ENCODE results near the gene EXOC3L2. TPM values are rescaled to one million over a fixed set of nuclear protein-coding genes. Genes with fewer than 3 reads are reported as not detected.
"Not testable (repeated sequence)": the region's sequence is repeated elsewhere in the genome, so short reads cannot be mapped to it uniquely, and the experiment has no call there.

EXOC3L2 gene
- 10 to 100 TPM in 2 of 3 donors, 1 to 10 TPM in 1; 6.1 to 13.1 (median 12.3) TPM for polyA plus RNA-seq (ENCODE audit: insufficient read length in 3 of 3)
- long read RNA-seq, donor 1, partial matches to known transcripts: 0 of 5 reads
- long read RNA-seq, donor 1, other reads (novel, unspliced or antisense): 0 of 5 reads
- long read RNA-seq, donor 2, partial matches to known transcripts: 40 of 46 reads
- long read RNA-seq, donor 2, other reads (novel, unspliced or antisense): 5 of 46 reads
- long read RNA-seq, donor 3, partial matches to known transcripts: 0 of 1 reads
- long read RNA-seq, donor 3, other reads (novel, unspliced or antisense): 0 of 1 reads
- long read RNA-seq, donor 4, partial matches to known transcripts: 0 of 3 reads
- long read RNA-seq, donor 4, other reads (novel, unspliced or antisense): 0 of 3 reads
- long read RNA-seq, donor 5, transcript EXOC3L2-202 (12 exons, 2,964 nt): major isoform, 6 of 7 reads
- long read RNA-seq, donor 5, partial matches to known transcripts: 0 of 7 reads
- long read RNA-seq, donor 5, other reads (novel, unspliced or antisense): 0 of 7 reads
- long read RNA-seq, donor 6: 0 reads
- long read RNA-seq, donor 7, partial matches to known transcripts: 0 of 1 reads
- long read RNA-seq, donor 7, other reads (novel, unspliced or antisense): 0 of 1 reads
- long read RNA-seq, donor 8, partial matches to known transcripts: 14 of 17 reads
- long read RNA-seq, donor 8, other reads (novel, unspliced or antisense): 0 of 17 reads
- long read RNA-seq, donor 9, partial matches to known transcripts: 8 of 8 reads
- long read RNA-seq, donor 9, other reads (novel, unspliced or antisense): 0 of 8 reads
- long read RNA-seq, donor 10, partial matches to known transcripts: 0 of 1 reads
- long read RNA-seq, donor 10, other reads (novel, unspliced or antisense): 0 of 1 reads
- long read RNA-seq, donor 11, partial matches to known transcripts: 0 of 3 reads
- long read RNA-seq, donor 11, other reads (novel, unspliced or antisense): 0 of 3 reads
- long read RNA-seq, donor 12, partial matches to known transcripts: 0 of 1 reads
- long read RNA-seq, donor 12, other reads (novel, unspliced or antisense): 0 of 1 reads
- long read RNA-seq, donor 13, partial matches to known transcripts: 0 of 3 reads
- long read RNA-seq, donor 13, other reads (novel, unspliced or antisense): 0 of 3 reads
- long read RNA-seq, donor 14: 0 reads
- long read RNA-seq, donor 15, partial matches to known transcripts: 0 of 1 reads
- long read RNA-seq, donor 15, other reads (novel, unspliced or antisense): 0 of 1 reads
- long read RNA-seq, donor 16, partial matches to known transcripts: 128 of 158 reads
- long read RNA-seq, donor 16, other reads (novel, unspliced or antisense): 24 of 158 reads

- DNase-seq (ENCODE audit: extremely low read depth in 1 of 11, low read depth in 9 of 11, low spot score in 4 of 11): peak in 1 of 11 donors; percentile 34
Observed at GRCh38 chr19:45245334-45245787, at the start of gene EXOC3L2. EXOC3L2 (minus strand) TSS chr19:45245407; CDS start chr19:45239045, 6,362 bp downstream.

- no peak for DNase-seq (ENCODE audit: extremely low read depth in 1 of 11, low read depth in 9 of 11, low spot score in 4 of 11)
Observed at GRCh38 chr19:45294291-45295029, 49.3 kb upstream of the EXOC3L2 start.

GRCh38 chr19:45293682-45294081 is 48.5 kb upstream of the EXOC3L2 start:
- DNase-seq (ENCODE audit: extremely low read depth in 1 of 11, low read depth in 9 of 11, low spot score in 4 of 11): no peak

- no peak for DNase-seq (ENCODE audit: extremely low read depth in 1 of 11, low read depth in 9 of 11, low spot score in 4 of 11)
Observed at GRCh38 chr19:45291834-45292233, 46.6 kb upstream of the EXOC3L2 start.

- DNase-seq (ENCODE audit: extremely low read depth in 1 of 11, low read depth in 9 of 11, low spot score in 4 of 11): no peak
Observed at GRCh38 chr19:45290381-45290931, 45.2 kb upstream of the EXOC3L2 start.

GRCh38 chr19:45283443-45284033 is 38.3 kb upstream of the EXOC3L2 start:
- DNase-seq (ENCODE audit: extremely low read depth in 1 of 11, low read depth in 9 of 11, low spot score in 4 of 11): no peak

- DNase-seq (ENCODE audit: extremely low read depth in 1 of 11, low read depth in 9 of 11, low spot score in 4 of 11): no peak
Observed at GRCh38 chr19:45280471-45280961, 35.3 kb upstream of the EXOC3L2 start.

- DNase-seq (ENCODE audit: extremely low read depth in 1 of 11, low read depth in 9 of 11, low spot score in 4 of 11): no peak
Observed at GRCh38 chr19:45279587-45280192, 34.5 kb upstream of the EXOC3L2 start.

- no peak for DNase-seq (ENCODE audit: extremely low read depth in 1 of 11, low read depth in 9 of 11, low spot score in 4 of 11)
Observed at GRCh38 chr19:45278087-45278486, 32.9 kb upstream of the EXOC3L2 start.

GRCh38 chr19:45276284-45276687 is 31.1 kb upstream of the EXOC3L2 start:
- no peak for DNase-seq (ENCODE audit: extremely low read depth in 1 of 11, low read depth in 9 of 11, low spot score in 4 of 11)

GRCh38 chr19:45275370-45275971 is 30.3 kb upstream of the EXOC3L2 start:
- DNase-seq (ENCODE audit: extremely low read depth in 1 of 11, low read depth in 9 of 11, low spot score in 4 of 11): no peak

GRCh38 chr19:45273521-45273855 is 28.3 kb upstream of the EXOC3L2 start:
- DNase-seq (ENCODE audit: extremely low read depth in 1 of 11, low read depth in 9 of 11, low spot score in 4 of 11): no peak

- no peak for DNase-seq (ENCODE audit: extremely low read depth in 1 of 11, low read depth in 9 of 11, low spot score in 4 of 11)
Observed at GRCh38 chr19:45271735-45272108, 26.5 kb upstream of the EXOC3L2 start.

- DNase-seq (ENCODE audit: extremely low read depth in 1 of 11, low read depth in 9 of 11, low spot score in 4 of 11): no peak
Observed at GRCh38 chr19:45271098-45271734, 26.0 kb upstream of the EXOC3L2 start.

GRCh38 chr19:45269939-45270338 is 24.7 kb upstream of the EXOC3L2 start:
- not testable (repeated sequence) for DNase-seq (ENCODE audit: extremely low read depth in 1 of 11, low read depth in 9 of 11, low spot score in 4 of 11)

GRCh38 chr19:45267296-45267695 is 22.1 kb upstream of the EXOC3L2 start:
- no peak for DNase-seq (ENCODE audit: extremely low read depth in 1 of 11, low read depth in 9 of 11, low spot score in 4 of 11)
